ENCODE data around the gene RASGRP1.

Gene RASGRP1

DNA sequence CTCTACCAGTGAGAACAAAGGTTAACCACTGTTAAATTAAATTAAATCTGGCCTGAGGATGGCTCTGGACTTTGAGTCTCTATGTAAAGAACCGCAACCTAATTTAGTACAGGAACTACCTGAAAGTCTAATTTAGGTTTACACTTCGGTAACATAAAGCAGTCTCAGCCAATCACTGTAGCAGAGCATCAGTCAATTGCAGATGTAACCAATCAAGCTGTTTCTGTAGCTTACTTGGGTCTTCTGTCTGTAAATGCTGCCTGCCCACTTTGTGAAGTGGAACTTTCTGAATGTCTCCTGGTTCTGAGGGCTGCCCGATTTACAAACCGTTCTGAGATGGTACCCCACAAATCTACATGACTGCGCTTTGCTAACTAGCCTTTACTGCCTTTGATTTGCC lies 39.1 kb upstream of the RASGRP1 start:
- ATAC-seq = no peak
- no peak for TF ChIP-seq ARNTL (CRISPR knock-in tag; IDR thresholded peaks at IDR 0.05; ENCODE audit: borderline replicate concordance, low read depth)
- TF ChIP-seq, protein P1, sequence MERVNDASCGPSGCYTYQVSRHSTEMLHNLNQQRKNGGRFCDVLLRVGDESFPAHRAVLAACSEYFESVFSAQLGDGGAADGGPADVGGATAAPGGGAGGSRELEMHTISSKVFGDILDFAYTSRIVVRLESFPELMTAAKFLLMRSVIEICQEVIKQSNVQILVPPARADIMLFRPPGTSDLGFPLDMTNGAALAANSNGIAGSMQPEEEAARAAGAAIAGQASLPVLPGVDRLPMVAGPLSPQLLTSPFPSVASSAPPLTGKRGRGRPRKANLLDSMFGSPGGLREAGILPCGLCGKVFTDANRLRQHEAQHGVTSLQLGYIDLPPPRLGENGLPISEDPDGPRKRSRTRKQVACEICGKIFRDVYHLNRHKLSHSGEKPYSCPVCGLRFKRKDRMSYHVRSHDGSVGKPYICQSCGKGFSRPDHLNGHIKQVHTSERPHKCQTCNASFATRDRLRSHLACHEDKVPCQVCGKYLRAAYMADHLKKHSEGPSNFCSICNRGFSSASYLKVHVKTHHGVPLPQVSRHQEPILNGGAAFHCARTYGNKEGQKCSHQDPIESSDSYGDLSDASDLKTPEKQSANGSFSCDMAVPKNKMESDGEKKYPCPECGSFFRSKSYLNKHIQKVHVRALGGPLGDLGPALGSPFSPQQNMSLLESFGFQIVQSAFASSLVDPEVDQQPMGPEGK (CRISPR knock-in tag; IDR thresholded peaks at IDR 0.05; ENCODE audit: borderline replicate concordance) = no peak
- no peak for TF ChIP-seq OSR1 (CRISPR knock-in tag; IDR thresholded peaks at IDR 0.05)
- TF ChIP-seq, protein P2, sequence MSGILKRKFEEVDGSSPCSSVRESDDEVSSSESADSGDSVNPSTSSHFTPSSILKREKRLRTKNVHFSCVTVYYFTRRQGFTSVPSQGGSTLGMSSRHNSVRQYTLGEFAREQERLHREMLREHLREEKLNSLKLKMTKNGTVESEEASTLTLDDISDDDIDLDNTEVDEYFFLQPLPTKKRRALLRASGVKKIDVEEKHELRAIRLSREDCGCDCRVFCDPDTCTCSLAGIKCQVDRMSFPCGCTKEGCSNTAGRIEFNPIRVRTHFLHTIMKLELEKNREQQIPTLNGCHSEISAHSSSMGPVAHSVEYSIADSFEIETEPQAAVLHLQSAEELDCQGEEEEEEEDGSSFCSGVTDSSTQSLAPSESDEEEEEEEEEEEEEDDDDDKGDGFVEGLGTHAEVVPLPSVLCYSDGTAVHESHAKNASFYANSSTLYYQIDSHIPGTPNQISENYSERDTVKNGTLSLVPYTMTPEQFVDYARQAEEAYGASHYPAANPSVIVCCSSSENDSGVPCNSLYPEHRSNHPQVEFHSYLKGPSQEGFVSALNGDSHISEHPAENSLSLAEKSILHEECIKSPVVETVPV (CRISPR knock-in tag; IDR thresholded peaks at IDR 0.05) = no peak
- no peak for TF ChIP-seq ZC3H10 (CRISPR knock-in tag; IDR thresholded peaks at IDR 0.05)
- TF ChIP-seq ZNF70 (CRISPR knock-in tag; IDR thresholded peaks at IDR 0.05) = no peak
- TF ChIP-seq CSDC2 (CRISPR knock-in tag; IDR thresholded peaks at IDR 0.05) = no peak
- no peak for TF ChIP-seq ZFP3 (CRISPR knock-in tag; IDR thresholded peaks at IDR 0.05)
- TF ChIP-seq, protein P3, sequence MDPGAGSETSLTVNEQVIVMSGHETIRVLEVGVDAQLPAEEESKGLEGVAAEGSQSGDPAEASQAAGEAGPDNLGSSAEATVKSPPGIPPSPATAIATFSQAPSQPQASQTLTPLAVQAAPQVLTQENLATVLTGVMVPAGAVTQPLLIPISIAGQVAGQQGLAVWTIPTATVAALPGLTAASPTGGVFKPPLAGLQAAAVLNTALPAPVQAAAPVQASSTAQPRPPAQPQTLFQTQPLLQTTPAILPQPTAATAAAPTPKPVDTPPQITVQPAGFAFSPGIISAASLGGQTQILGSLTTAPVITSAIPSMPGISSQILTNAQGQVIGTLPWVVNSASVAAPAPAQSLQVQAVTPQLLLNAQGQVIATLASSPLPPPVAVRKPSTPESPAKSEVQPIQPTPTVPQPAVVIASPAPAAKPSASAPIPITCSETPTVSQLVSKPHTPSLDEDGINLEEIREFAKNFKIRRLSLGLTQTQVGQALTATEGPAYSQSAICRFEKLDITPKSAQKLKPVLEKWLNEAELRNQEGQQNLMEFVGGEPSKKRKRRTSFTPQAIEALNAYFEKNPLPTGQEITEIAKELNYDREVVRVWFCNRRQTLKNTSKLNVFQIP (CRISPR knock-in tag; IDR thresholded peaks at IDR 0.05; ENCODE audit: borderline replicate concordance, low read depth) = no peak
- TF ChIP-seq PPARA (CRISPR knock-in tag; IDR thresholded peaks at IDR 0.05; ENCODE audit: borderline replicate concordance) = no peak
- no peak for TF ChIP-seq TOX (CRISPR knock-in tag; IDR thresholded peaks at IDR 0.05; ENCODE audit: borderline replicate concordance)
- TF ChIP-seq RARB (CRISPR knock-in tag; IDR thresholded peaks at IDR 0.05) = no peak
- TF ChIP-seq ZNF8 (CRISPR knock-in tag; IDR thresholded peaks at IDR 0.05) = no peak
- no peak for TF ChIP-seq SNAI2 (CRISPR knock-in tag; IDR thresholded peaks at IDR 0.05)

DNA sequence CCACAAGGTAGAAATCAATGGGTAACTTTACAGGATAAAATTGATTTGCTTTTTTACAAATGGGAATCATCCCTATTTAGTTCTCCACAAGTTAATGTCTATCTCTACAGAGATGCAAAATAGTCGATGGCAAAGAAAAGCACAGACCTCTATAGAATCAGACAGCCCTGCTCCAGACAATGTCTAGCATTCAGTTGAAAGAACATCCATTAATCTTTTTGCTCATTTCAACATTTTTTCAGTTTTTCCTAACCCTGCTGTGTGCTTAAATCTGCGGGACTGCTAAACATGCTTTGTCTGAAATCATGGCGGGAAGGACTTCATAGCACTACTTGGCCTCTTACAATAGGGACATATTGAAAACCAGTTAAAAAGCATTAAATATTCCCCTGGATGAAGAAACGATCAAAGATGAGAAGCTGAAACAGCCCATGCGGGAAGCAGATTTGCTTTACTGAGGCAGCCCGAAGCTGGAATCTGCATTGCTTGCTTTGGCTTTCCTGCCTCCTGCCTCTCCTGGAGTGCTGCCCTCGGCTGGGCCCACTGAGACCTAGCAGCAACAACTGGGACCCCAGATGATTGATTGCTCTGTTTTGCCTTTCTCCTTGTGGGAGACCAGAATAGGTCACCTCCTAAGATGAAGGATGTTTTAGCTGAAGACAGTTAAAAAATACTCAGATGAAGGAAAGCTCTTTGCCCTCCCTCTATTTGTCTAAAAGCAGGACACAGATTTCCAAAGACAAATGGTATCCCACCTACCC lies 38.5 kb upstream of the RASGRP1 start:
- no peak for ATAC-seq
- TF ChIP-seq ZNF565 (CRISPR knock-in tag; conservative IDR thresholded peaks at IDR 0.05; ENCODE audit: low read depth) = no peak
- TF ChIP-seq ZC3H10 (CRISPR knock-in tag; IDR thresholded peaks at IDR 0.05) = no peak
- TF ChIP-seq TOX (CRISPR knock-in tag; IDR thresholded peaks at IDR 0.05; ENCODE audit: borderline replicate concordance) = no peak
- TF ChIP-seq, protein P1 (CRISPR knock-in tag; IDR thresholded peaks at IDR 0.05; ENCODE audit: borderline replicate concordance) = no peak

DNA sequence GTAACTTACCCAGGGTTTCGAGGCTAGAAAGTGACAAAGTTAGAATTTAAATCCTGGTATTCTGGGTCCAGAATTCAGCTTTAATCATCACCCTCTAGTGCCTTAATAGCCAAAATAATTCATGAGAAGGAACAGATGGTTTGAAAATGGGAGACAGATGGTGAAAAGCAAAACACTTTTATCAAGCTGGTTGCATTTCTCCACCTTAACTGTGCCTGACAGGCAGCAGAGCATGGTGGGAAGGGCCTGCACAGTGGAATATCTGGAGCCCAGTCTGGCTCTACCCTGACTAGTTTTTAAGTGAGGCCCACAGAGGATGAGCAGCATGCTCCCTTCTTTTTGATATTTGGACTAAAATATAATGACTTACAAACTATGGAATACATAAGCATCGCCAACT lies 35.6 kb upstream of the RASGRP1 start:
- TF ChIP-seq ZNF565 (CRISPR knock-in tag; conservative IDR thresholded peaks at IDR 0.05; ENCODE audit: low read depth) (no peak), TCF4 (CRISPR knock-in tag; IDR thresholded peaks at IDR 0.05; ENCODE audit: borderline replicate concordance) (no peak), ZFP3 (CRISPR knock-in tag; IDR thresholded peaks at IDR 0.05) (no peak), RARB (CRISPR knock-in tag; IDR thresholded peaks at IDR 0.05) (no peak), TOX (CRISPR knock-in tag; IDR thresholded peaks at IDR 0.05; ENCODE audit: borderline replicate concordance) (no peak), ARNTL (CRISPR knock-in tag; IDR thresholded peaks at IDR 0.05; ENCODE audit: borderline replicate concordance, low read depth) (no peak), OSR1 (CRISPR knock-in tag; IDR thresholded peaks at IDR 0.05) (no peak)
- TF ChIP-seq, protein P4, sequence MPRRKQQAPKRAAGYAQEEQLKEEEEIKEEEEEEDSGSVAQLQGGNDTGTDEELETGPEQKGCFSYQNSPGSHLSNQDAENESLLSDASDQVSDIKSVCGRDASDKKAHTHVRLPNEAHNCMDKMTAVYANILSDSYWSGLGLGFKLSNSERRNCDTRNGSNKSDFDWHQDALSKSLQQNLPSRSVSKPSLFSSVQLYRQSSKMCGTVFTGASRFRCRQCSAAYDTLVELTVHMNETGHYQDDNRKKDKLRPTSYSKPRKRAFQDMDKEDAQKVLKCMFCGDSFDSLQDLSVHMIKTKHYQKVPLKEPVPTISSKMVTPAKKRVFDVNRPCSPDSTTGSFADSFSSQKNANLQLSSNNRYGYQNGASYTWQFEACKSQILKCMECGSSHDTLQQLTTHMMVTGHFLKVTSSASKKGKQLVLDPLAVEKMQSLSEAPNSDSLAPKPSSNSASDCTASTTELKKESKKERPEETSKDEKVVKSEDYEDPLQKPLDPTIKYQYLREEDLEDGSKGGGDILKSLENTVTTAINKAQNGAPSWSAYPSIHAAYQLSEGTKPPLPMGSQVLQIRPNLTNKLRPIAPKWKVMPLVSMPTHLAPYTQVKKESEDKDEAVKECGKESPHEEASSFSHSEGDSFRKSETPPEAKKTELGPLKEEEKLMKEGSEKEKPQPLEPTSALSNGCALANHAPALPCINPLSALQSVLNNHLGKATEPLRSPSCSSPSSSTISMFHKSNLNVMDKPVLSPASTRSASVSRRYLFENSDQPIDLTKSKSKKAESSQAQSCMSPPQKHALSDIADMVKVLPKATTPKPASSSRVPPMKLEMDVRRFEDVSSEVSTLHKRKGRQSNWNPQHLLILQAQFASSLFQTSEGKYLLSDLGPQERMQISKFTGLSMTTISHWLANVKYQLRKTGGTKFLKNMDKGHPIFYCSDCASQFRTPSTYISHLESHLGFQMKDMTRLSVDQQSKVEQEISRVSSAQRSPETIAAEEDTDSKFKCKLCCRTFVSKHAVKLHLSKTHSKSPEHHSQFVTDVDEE (CRISPR knock-in tag; IDR thresholded peaks at IDR 0.05) = no peak
- TF ChIP-seq, protein P3 (CRISPR knock-in tag; IDR thresholded peaks at IDR 0.05; ENCODE audit: borderline replicate concordance, low read depth) = no peak
- ATAC-seq = no peak

Measured in SK-N-SH treated with all-trans-retinoic acid at 6 μM for 48 hours (cell line).